Activated CD4-positive, alpha-beta T cell treated with anti-CD3 and anti-CD28 coated beads for 4 hours (primary cell): Measurements from ENCODE around the gene BCL2.

Experiments used
- DNase-seq, 2 donors: peaks; one replicate each; pipeline ENCODE4 v3.0.0-alpha.2; 2020

The BCL2 gene

GRCh38 chr18:63102941-63103744 lies 216.4 kb downstream of the BCL2 start:
- no peak for DNase-seq

GRCh38 chr18:63100630-63101055 lies 218.9 kb downstream of the BCL2 start:
- no peak for DNase-seq

- DNase-seq: no peak
These were observed 219.5 kb downstream of the BCL2 start for GRCh38 chr18:63099848-63100629.

- no peak for DNase-seq
These were observed 220.3 kb downstream of the BCL2 start for GRCh38 chr18:63099091-63099840.

GRCh38 chr18:63098018-63098981 lies 221.3 kb downstream of the BCL2 start:
- DNase-seq: peak; percentile 11 to 29

GRCh38 chr18:63097178-63097577 lies 222.4 kb downstream of the BCL2 start:
- no peak for DNase-seq

GRCh38 chr18:63096327-63096874 lies 223.2 kb downstream of the BCL2 start:
- DNase-seq: no peak

GRCh38 chr18:63095768-63096167 lies 223.8 kb downstream of the BCL2 start:
- DNase-seq: no peak

GRCh38 chr18:63091671-63092364 lies 227.8 kb downstream of the BCL2 start:
- no peak for DNase-seq

- no peak for DNase-seq
These were observed 229.2 kb downstream of the BCL2 start for GRCh38 chr18:63090334-63090733.

GRCh38 chr18:63089041-63089440 lies 230.5 kb downstream of the BCL2 start:
- no peak for DNase-seq

GRCh38 chr18:63088262-63088661 lies 231.3 kb downstream of the BCL2 start:
- no peak for DNase-seq

GRCh38 chr18:63087421-63088230 lies 231.9 kb downstream of the BCL2 start:
- no peak for DNase-seq

- no peak for DNase-seq
These were observed 234.0 kb downstream of the BCL2 start for GRCh38 chr18:63085611-63086010.

GRCh38 chr18:63084219-63084618 lies 235.3 kb downstream of the BCL2 start:
- no peak for DNase-seq

GRCh38 chr18:63083555-63083954 lies 236.0 kb downstream of the BCL2 start:
- DNase-seq: no peak

GRCh38 chr18:63083020-63083531 lies 236.5 kb downstream of the BCL2 start:
- DNase-seq: no peak

- no peak for DNase-seq
These were observed 237.1 kb downstream of the BCL2 start for GRCh38 chr18:63082366-63083019.

GRCh38 chr18:63079114-63079513 lies 240.5 kb downstream of the BCL2 start:
- DNase-seq: no peak

- no peak for DNase-seq
These were observed 241.1 kb downstream of the BCL2 start for GRCh38 chr18:63078471-63078870.
